Muscle of leg (tissue), 11 donors: Measurements from ENCODE around the gene SIRPA. TPM values are rescaled to one million over a fixed set of nuclear protein-coding genes. Genes with fewer than 3 reads are reported as not detected.

ENCODE experiments used
- DNase-seq: peaks from one replicate; pipeline ENCODE4 v3.0.0; 2013
- H3K27ac ChIP-seq: one replicate; pipeline ENCODE4 v1.5.1; 2013; ENCODE audit warnings: mild to moderate bottlenecking, low read length, control low read depth
- H3K27me3 ChIP-seq: one replicate; pipeline ENCODE4 v1.6.1; 2013; ENCODE audit warnings: low read length; ENCODE audit not compliant: control insufficient read depth, insufficient read depth
- H3K36me3 ChIP-seq: one replicate; pipeline ENCODE4 v1.6.1; 2013; ENCODE audit warnings: low read length; ENCODE audit not compliant: control insufficient read depth, insufficient read depth
- H3K4me1 ChIP-seq: one replicate; pipeline ENCODE4 v1.6.1; 2013; ENCODE audit warnings: low read length; ENCODE audit not compliant: control insufficient read depth, insufficient read depth
- H3K4me3 ChIP-seq: one replicate; pipeline ENCODE4 v1.5.1; 2013; ENCODE audit warnings: low read length, control low read depth
- H3K9me3 ChIP-seq: replicated peaks from 2 replicates; pipeline ENCODE4 v1.6.1; 2013; ENCODE audit warnings: low read depth, low read length; ENCODE audit not compliant: control insufficient read depth
- WGBS: methylation state at CpG from one replicate; pipeline ENCODE4 v1.1.5; 2013; ENCODE audit warnings: missing lambda C conversion rate; ENCODE audit not compliant: insufficient coverage; 5-methylcytosine and 5-hydroxymethylcytosine counted together
- polyA plus RNA-seq, 8 donors: library from polyadenylated mRNA; unstranded; fragments of 120-200 nt; gene quantifications; one replicate each; pipeline versions ENCODE4 v1.2.1 to v1.2.3, GENCODE V29; 2013; ENCODE audit warnings: inconsistent platforms in 1 of 8, low replicate concordance in 1 of 8; ENCODE audit not compliant: insufficient read length in 8 of 8, insufficient read depth in 1 of 8
- total RNA-seq: library from RNA; stranded (reverse); fragments of 120-200 nt; gene quantifications from one replicate; pipeline ENCODE4 v1.2.4, GENCODE V29; 2013

The SIRPA gene
- total and polyA plus RNA-seq, 9 donors: 13.3 to 28.4 (median 24.9) TPM

- WGBS: 82% methylated on average over 4 of the region's 6 CpGs
- Histone ChIP-seq H3K36me3 (no peaks in the 10 kb centered on the region), H3K4me1 (peaks cover 28% of the 10 kb centered on the region), H3K4me3 (no peak overlapping the region), H3K9me3 (no peaks in the 10 kb centered on the region), H3K27me3 (no peaks in the 10 kb centered on the region), H3K27ac (no peak overlapping the region)
- no peak for DNase-seq
Observed at GRCh38 chr20:1952737-1953530, 57.7 kb downstream of the SIRPA start.

- no peaks in the 10 kb centered on the region for H3K9me3 ChIP-seq
- DNase-seq: no peak
- H3K36me3 ChIP-seq: no peaks in the 10 kb centered on the region
- H3K4me3 ChIP-seq: no peak overlapping the region
- H3K27me3 ChIP-seq: no peaks in the 10 kb centered on the region
- WGBS: 76% methylated on average over 2 of the region's 5 CpGs
- no peak overlapping the region for H3K27ac ChIP-seq
- H3K4me1 ChIP-seq: peaks cover 24% of the 10 kb centered on the region
Observed at GRCh38 chr20:1953621-1954020, 58.4 kb downstream of the SIRPA start.

GRCh38 chr20:1955217-1955616, 60.0 kb downstream of the SIRPA start:
- 60% methylated on average over 4 of the region's 8 CpGs for WGBS
- Histone ChIP-seq H3K4me3 (no peak overlapping the region), H3K27me3 (no peaks in the 10 kb centered on the region), H3K4me1 (peaks cover 9% of the 10 kb centered on the region), H3K27ac (no peak overlapping the region), H3K36me3 (no peaks in the 10 kb centered on the region), H3K9me3 (no peaks in the 10 kb centered on the region)
- DNase-seq: no peak

GRCh38 chr20:1958426-1958825, 63.2 kb downstream of the SIRPA start:
- 100% methylated on average over 1 of the region's 2 CpGs for WGBS
- H3K9me3 ChIP-seq: no peaks in the 10 kb centered on the region

GRCh38 chr20:1959156-1959555, 63.9 kb downstream of the SIRPA start:
- no CpG with 5 or more reads among the region's 2 CpGs for WGBS
- no peak for DNase-seq
- Histone ChIP-seq H3K36me3 (no peaks in the 10 kb centered on the region), H3K27me3 (peaks cover 3% of the 10 kb centered on the region), H3K4me1 (peaks cover 3% of the 10 kb centered on the region), H3K9me3 (no peaks in the 10 kb centered on the region), H3K27ac (no peak overlapping the region), H3K4me3 (no peak overlapping the region)

More at GRCh38 chr20:1958426-1958825, 63.2 kb downstream of the SIRPA start:
- H3K27ac ChIP-seq: no peak overlapping the region
- H3K27me3 ChIP-seq: peaks cover 3% of the 10 kb centered on the region
- no peaks in the 10 kb centered on the region for H3K36me3 ChIP-seq
- H3K4me1 ChIP-seq: peaks cover 5% of the 10 kb centered on the region
- no peak overlapping the region for H3K4me3 ChIP-seq
- DNase-seq: no peak

GRCh38 chr20:1961374-1961773, 66.2 kb downstream of the SIRPA start:
- H3K9me3 ChIP-seq: no peaks in the 10 kb centered on the region
- 71% methylated on average over 4 of the region's 5 CpGs for WGBS
- H3K4me3 ChIP-seq: no peak overlapping the region
- no peak overlapping the region for H3K27ac ChIP-seq
- no peak for DNase-seq
- H3K36me3 ChIP-seq: no peaks in the 10 kb centered on the region
- peaks cover 14% of the 10 kb centered on the region for H3K4me1 ChIP-seq
- peaks cover 17% of the 10 kb centered on the region for H3K27me3 ChIP-seq

GRCh38 chr20:1964061-1964460, 68.9 kb downstream of the SIRPA start:
- H3K4me1 ChIP-seq: peaks cover 14% of the 10 kb centered on the region
- H3K27me3 ChIP-seq: peaks cover 22% of the 10 kb centered on the region
- H3K27ac ChIP-seq: no peak overlapping the region
- H3K9me3 ChIP-seq: no peaks in the 10 kb centered on the region
- H3K36me3 ChIP-seq: no peaks in the 10 kb centered on the region
- WGBS: 63% methylated on average over 1 of the region's 4 CpGs
- H3K4me3 ChIP-seq: no peak overlapping the region
- no peak for DNase-seq

- Histone ChIP-seq H3K36me3 (no peaks in the 10 kb centered on the region), H3K9me3 (no peaks in the 10 kb centered on the region), H3K27me3 (peaks cover 25% of the 10 kb centered on the region), H3K4me3 (no peak overlapping the region), H3K27ac (no peak overlapping the region), H3K4me1 (peaks cover 14% of the 10 kb centered on the region)
- 28% methylated on average over 13 of the region's 14 CpGs for WGBS
- DNase-seq: no peak
Observed at GRCh38 chr20:1964659-1965405, 69.6 kb downstream of the SIRPA start.

- peak; percentile 70 for DNase-seq
- 3% methylated on average over 26 of the region's 28 CpGs for WGBS
- Histone ChIP-seq H3K27me3 (peaks cover 25% of the 10 kb centered on the region), H3K27ac (no peak overlapping the region), H3K4me1 (peaks cover 14% of the 10 kb centered on the region), H3K36me3 (no peaks in the 10 kb centered on the region), H3K9me3 (no peaks in the 10 kb centered on the region), H3K4me3 (no peak overlapping the region)
Observed at GRCh38 chr20:1965520-1966351, 70.5 kb downstream of the SIRPA start.

GRCh38 chr20:1968964-1969363, 73.8 kb downstream of the SIRPA start:
- H3K36me3 ChIP-seq: no peaks in the 10 kb centered on the region
- H3K27me3 ChIP-seq: peaks cover 25% of the 10 kb centered on the region
- 64% methylated on average over 3 of the region's 4 CpGs for whole genome bisulfite sequencing
- DNase-seq: no peak
- H3K4me1 ChIP-seq: peaks cover 11% of the 10 kb centered on the region
- no peak overlapping the region for H3K27ac ChIP-seq
- no peak overlapping the region for H3K4me3 ChIP-seq
- no peaks in the 10 kb centered on the region for H3K9me3 ChIP-seq
